K562 (cell line): ENCODE measurements around the gene FCGR2B. TPM values are rescaled to one million over a fixed set of nuclear protein-coding genes. Genes with fewer than 3 reads are reported as not detected.

Experiments used
- ARNT ChIP-seq, 2 experiments: fragments of 450-650 bp; IDR thresholded peaks; 2 replicates each; pipeline ENCODE4 v1.6.1; 2016; ENCODE audit warnings: mild to moderate bottlenecking in 1 of 2
- CCAR2 ChIP-seq: fragments of 200-400 bp; formaldehyde crosslinking; IDR thresholded peaks from 2 replicates; pipeline ENCODE4 v1.6.1; 2017; ENCODE audit warnings: mild to moderate bottlenecking, low read depth, low read length
- FOXK2 ChIP-seq, 2 experiments: fragments of 450-650 bp; IDR thresholded peaks in 1 of 2; conservative IDR thresholded peaks in 1 of 2; 2 replicates each; pipeline ENCODE4 v1.6.1; 2016; ENCODE audit warnings: low read depth in 2 of 2, mild to moderate bottlenecking in 1 of 2
- OTX1 ChIP-seq: fragments of 450-650 bp; formaldehyde crosslinking; IDR thresholded peaks from 2 replicates; pipeline ENCODE4 v1.4.0; 2022; ENCODE audit warnings: mild to moderate bottlenecking
- RCOR1 ChIP-seq, 2 experiments: IDR thresholded peaks; 2 replicates each; pipeline ENCODE4 v1.6.1; 2012; ENCODE audit warnings: low read depth in 2 of 2, low read length in 2 of 2, borderline replicate concordance in 1 of 2, improper control_type of control experiment in 1 of 2
- SMARCE1 ChIP-seq: fragments of 450-650 bp; IDR thresholded peaks from 2 replicates; pipeline ENCODE4 v1.7.1; 2016; ENCODE audit warnings: mild to moderate bottlenecking
- YY1 ChIP-seq, 3 experiments: IDR thresholded peaks; 2 replicates each; pipeline ENCODE4 v1.6.1; 2011; ENCODE audit warnings: low read length in 2 of 3, mild to moderate bottlenecking in 2 of 3, moderate library complexity in 2 of 3, borderline replicate concordance in 1 of 3, control low read depth in 1 of 3, low read depth in 1 of 3; ENCODE audit not compliant: insufficient read depth in 3 of 3, insufficient replicate concordance in 2 of 3, control insufficient read depth in 1 of 3, insufficient read length in 1 of 3; ENCODE audit errors: extremely low read depth in 1 of 3
- ZBTB8A ChIP-seq: fragments of 450-650 bp; IDR thresholded peaks from 2 replicates; pipeline ENCODE4 v1.6.1; 2018; ENCODE audit warnings: mild to moderate bottlenecking, moderate library complexity; ENCODE audit not compliant: partially characterized antibody
- polyA plus RNA-seq, 8 experiments: library from polyadenylated mRNA; depleted of rRNA in 4 of 8; stranded (reverse) in 5 of 8; unstranded in 3 of 8; fragments of >200 nt; fragmentation: Nextera tagmentation in 2 of 8; fragmentation: Illumina TruSeq in 1 of 8; extraction: Ambion mirVana in 2 of 8; extraction: Trizol in 1 of 8; gene quantifications; 2 replicates each; pipeline versions ENCODE4 v1.2.1 to v1.2.3, GENCODE V29; 2011 to 2014; ENCODE audit warnings: inconsistent platforms in 1 of 8, missing spikeins in 1 of 8
- total RNA-seq, 7 experiments: library from RNA; depleted of rRNA in 6 of 7; stranded (reverse); fragments of >200 nt in 6 of 7; fragmentation: Illumina TruSeq in 2 of 7; extraction: Trizol in 2 of 7; gene quantifications; 2 replicates each; pipeline versions ENCODE4 v1.2.1 to v1.2.3, GENCODE V29; 2011 to 2021; ENCODE audit warnings: low replicate concordance in 1 of 7
- TF ChIP-seq, protein P1 (sequence below): sonication (generic); formaldehyde crosslinking; IDR thresholded peaks from 2 replicates; pipeline ENCODE4 v1.8.1; 2022; ENCODE audit warnings: missing genetic modification reagents
- TF ChIP-seq, protein P2 (sequence below), 2 experiments: fragments of 450-650 bp; IDR thresholded peaks; 2 replicates each; pipeline ENCODE4 v1.6.1; 2016; ENCODE audit warnings: mild to moderate bottlenecking in 2 of 2, borderline replicate concordance in 1 of 2, low read depth in 1 of 2, moderate library complexity in 1 of 2
- TF ChIP-seq, protein P3 (sequence below): fragments of 450-650 bp; IDR thresholded peaks from 2 replicates; pipeline ENCODE4 v1.6.1; 2016

FCGR2B gene
- total and polyA plus RNA-seq, 9 of the 15 experiments (the other 6 are each of a cell fraction or from before 2014, with no cell fraction given) = 1.7 to 8.9 (median 3.9) TPM

DNA sequence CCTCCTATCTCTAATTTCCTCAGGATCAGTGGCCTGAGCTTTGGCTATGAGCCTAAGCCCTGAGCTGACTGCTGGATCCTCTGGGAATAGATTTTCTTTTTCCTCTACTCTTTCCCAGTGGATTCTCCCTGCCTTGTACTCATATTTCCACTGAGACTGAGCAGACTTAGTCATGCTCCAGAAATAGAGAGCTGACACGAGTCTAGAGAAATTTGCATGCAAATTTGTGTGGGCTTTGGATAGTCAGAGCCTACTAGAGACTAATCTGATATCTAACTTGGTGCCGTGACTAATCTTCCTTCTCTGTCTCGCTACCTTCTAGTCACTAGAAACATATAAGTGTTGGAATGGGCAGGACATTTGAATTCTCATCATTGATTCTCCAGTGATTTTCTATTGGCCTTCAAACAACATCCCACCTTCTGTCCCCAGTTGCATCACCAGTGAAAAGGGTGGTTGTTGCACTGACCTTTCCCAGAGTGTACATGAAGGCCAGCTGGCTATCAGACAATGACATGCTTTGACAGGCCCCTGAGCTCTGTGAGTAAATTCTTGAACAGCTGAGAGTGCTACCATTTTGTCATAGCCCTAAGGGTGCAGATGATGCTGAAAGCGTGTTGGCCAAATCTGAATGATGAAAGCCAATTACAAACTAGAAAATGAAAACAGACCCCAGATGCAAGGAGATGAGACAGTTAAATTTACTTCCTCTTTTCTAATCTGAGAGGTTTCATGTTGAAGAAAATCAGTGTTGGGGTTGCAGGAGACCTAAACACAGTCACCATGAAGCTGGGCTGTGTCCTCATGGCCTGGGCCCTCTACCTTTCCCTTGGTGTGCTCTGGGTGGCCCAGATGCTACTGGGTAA lies 43.8 kb downstream of the FCGR2B start, which contains the start of gene FCRLA (continued):
- TF ChIP-seq, protein P1, sequence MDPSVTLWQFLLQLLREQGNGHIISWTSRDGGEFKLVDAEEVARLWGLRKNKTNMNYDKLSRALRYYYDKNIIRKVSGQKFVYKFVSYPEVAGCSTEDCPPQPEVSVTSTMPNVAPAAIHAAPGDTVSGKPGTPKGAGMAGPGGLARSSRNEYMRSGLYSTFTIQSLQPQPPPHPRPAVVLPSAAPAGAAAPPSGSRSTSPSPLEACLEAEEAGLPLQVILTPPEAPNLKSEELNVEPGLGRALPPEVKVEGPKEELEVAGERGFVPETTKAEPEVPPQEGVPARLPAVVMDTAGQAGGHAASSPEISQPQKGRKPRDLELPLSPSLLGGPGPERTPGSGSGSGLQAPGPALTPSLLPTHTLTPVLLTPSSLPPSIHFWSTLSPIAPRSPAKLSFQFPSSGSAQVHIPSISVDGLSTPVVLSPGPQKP = no peak
- TF ChIP-seq CCAR2 (no peak), YY1 (IDR thresholded peaks at IDR 0.05; ENCODE audit: borderline replicate concordance in 1 of 3, control insufficient read depth in 1 of 3, extremely low read depth in 1 of 3, insufficient read depth in 3 of 3, insufficient read length in 1 of 3, insufficient replicate concordance in 2 of 3, low read depth in 1 of 3, low read length in 2 of 3) (peak in 2 of 3 experiments; percentile 61 to 62), SMARCE1 (peak; percentile 69; the same call in 1 of the 2 replicates), ZBTB8A (no peak), OTX1 (no peak), FOXK2 (conservative IDR thresholded peaks at IDR 0.05 in 1 of 2, IDR thresholded peaks at IDR 0.05 in 1 of 2; ENCODE audit: low read depth in 2 of 2) (peak in 1 of 2 experiments; percentile 30; a peak in 1 of 4 replicates), RCOR1 (IDR thresholded peaks at IDR 0.05; ENCODE audit: borderline replicate concordance in 1 of 2, low read depth in 2 of 2, low read length in 2 of 2) (peak; percentile 50 to 96; a peak in 2 of 4 replicates), ARNT (IDR thresholded peaks at IDR 0.05) (peak in 1 of 2 experiments; percentile 44; a peak in 1 of 4 replicates)
- TF ChIP-seq, protein P2, sequence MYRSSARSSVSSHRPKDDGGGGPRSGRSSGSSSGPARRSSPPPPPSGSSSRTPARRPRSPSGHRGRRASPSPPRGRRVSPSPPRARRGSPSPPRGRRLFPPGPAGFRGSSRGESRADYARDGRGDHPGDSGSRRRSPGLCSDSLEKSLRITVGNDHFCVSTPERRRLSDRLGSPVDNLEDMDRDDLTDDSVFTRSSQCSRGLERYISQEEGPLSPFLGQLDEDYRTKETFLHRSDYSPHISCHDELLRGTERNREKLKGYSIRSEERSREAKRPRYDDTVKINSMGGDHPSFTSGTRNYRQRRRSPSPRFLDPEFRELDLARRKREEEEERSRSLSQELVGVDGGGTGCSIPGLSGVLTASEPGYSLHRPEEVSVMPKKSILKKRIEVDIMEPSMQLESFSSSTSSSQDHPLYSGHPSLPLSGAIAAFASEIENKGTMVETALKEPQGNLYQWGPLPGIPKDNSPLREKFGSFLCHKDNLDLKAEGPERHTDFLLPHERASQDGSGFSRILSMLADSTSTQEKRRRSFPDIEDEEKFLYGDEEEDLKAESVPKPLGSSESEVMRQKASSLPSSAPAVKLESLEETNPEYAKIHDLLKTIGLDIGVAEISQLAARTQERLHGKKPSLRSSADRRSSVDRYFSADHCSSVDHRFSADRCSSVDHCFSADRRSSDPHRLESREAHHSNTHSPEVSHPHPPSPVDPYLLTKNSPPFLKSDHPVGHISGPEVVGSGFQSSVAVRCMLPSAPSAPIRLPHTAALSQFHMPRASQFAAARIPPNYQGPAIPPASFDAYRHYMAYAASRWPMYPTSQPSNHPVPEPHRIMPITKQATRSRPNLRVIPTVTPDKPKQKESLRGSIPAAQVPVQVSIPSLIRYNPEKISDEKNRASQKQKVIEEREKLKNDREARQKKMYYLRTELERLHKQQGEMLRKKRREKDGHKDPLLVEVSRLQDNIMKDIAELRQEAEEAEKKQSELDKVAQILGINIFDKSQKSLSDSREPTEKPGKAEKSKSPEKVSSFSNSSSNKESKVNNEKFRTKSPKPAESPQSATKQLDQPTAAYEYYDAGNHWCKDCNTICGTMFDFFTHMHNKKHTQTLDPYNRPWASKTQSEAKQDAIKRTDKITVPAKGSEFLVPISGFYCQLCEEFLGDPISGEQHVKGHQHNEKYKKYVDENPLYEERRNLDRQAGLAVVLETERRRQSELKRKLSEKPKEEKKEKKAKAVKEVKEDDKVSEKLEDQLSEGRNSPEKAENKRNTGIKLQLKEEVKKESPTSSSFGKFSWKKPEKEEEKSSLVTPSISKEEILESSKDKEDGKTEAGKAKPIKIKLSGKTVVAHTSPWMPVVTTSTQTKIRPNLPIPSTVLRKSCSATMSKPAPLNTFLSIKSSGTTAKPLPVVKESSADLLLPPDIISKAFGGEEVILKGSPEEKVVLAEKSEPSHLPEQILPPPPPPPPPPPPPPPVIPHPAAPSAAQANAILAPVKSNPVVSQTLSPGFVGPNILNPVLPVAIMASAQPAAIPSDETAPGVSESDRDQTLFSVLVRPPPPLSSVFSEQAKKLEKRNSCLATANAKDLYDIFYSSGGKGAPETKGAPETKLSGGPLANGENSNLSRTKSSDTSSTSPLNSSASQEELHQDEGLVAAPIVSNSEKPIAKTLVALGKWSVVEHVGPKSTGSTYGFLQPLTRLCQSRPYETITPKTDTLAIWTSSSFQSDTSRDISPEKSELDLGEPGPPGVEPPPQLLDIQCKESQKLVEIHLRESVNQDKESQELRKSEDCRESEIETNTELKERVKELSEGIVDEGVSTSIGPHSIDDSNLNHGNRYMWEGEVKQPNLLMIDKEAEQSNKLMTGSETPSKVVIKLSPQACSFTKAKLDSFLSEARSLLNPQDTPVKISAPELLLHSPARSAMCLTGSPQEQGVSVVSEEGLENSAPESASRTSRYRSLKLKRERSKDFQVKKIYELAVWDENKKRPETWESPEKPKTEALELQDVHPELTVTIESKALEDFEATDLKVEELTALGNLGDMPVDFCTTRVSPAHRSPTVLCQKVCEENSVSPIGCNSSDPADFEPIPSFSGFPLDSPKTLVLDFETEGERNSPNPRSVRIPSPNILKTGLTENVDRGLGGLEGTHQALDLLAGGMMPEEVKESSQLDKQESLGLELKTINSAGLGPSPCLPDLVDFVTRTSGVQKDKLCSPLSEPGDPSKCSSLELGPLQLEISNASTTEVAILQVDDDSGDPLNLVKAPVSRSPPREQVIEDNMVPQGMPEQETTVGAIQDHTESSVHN (IDR thresholded peaks at IDR 0.05; ENCODE audit: borderline replicate concordance in 1 of 2, low read depth in 1 of 2) = peak in 1 of 2 experiments; percentile 85; a peak in 2 of 4 replicates
- TF ChIP-seq, protein P3, sequence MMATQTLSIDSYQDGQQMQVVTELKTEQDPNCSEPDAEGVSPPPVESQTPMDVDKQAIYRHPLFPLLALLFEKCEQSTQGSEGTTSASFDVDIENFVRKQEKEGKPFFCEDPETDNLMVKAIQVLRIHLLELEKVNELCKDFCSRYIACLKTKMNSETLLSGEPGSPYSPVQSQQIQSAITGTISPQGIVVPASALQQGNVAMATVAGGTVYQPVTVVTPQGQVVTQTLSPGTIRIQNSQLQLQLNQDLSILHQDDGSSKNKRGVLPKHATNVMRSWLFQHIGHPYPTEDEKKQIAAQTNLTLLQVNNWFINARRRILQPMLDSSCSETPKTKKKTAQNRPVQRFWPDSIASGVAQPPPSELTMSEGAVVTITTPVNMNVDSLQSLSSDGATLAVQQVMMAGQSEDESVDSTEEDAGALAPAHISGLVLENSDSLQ = peak; percentile 80
